Endothelial cell of umbilical vein (primary cell): Measurements from ENCODE around the gene CASP12. TPM values are rescaled to one million over a fixed set of nuclear protein-coding genes. Genes with fewer than 3 reads are reported as not detected.
A peak's percentile ranks its signal among the peaks of the same experiment; 100 is the strongest.

Source experiments
- BruUV-seq: library from RNA; stranded (reverse); fragments of 400-500 nt; replicated peaks from 2 replicates; lab custom pipeline; 2021; lab: Mats Ljungman, UMichigan
- CTCF ChIA-PET: fragments of 300-600, 350-600 bp; sonication (Branson Sonifier 250); formaldehyde crosslinking; loops from one replicate; lab custom pipeline; 2021; ENCODE audit warnings: antibody characterized with exemption, inconsistent platforms; lab: Charles Lee
- POLR2A ChIA-PET: fragments of 300-600, 350-600 bp; sonication (Branson Sonifier 250); formaldehyde crosslinking; loops from one replicate; lab custom pipeline; 2021; ENCODE audit warnings: antibody characterized with exemption, inconsistent platforms; lab: Charles Lee
- DNase-seq: peaks from one replicate; pipeline ENCODE4 v3.0.0-alpha.2; 2011; ENCODE audit warnings: low read depth, low spot score
- FAIRE-seq: peaks from 2 replicates; lab custom pipeline; 2011; peaks lifted over from hg19 to GRCh38; lab: Jason Lieb, UNC
- H2AFZ ChIP-seq: 2 replicates; pipeline ENCODE4 v1.6.0; 2012; ENCODE audit warnings: low read depth, low read length, control low read depth, inconsistent platforms
- H3K27ac ChIP-seq: 2 replicates; pipeline ENCODE4 v1.5.1; 2011; ENCODE audit warnings: low read depth, mild to moderate bottlenecking, control low read depth, low read length, moderate library complexity; ENCODE audit not compliant: insufficient read depth
- H3K27me3 ChIP-seq, 2 experiments: 2 replicates each; pipeline versions ENCODE4 v1.6.0 to v1.6.1; 2011; ENCODE audit warnings: low read length in 2 of 2, mixed read lengths in 1 of 2; ENCODE audit not compliant: control insufficient read depth in 2 of 2, insufficient read depth in 2 of 2
- H3K36me3 ChIP-seq, 2 experiments: 2 replicates in 1 of 2; 3 replicates in 1 of 2; pipeline ENCODE4 v1.5.1; 2011; ENCODE audit warnings: low read length in 2 of 2, mild to moderate bottlenecking in 1 of 2, moderate library complexity in 1 of 2; ENCODE audit not compliant: control insufficient read depth in 2 of 2, insufficient read depth in 2 of 2; ENCODE audit errors: extremely low read depth in 1 of 2
- H3K4me1 ChIP-seq: 3 replicates; pipeline ENCODE4 v1.5.1; 2011; ENCODE audit warnings: mild to moderate bottlenecking, low read length; ENCODE audit not compliant: control insufficient read depth, insufficient read depth; ENCODE audit errors: extremely low read depth
- H3K4me2 ChIP-seq: 2 replicates; pipeline ENCODE4 v1.6.1; 2011; ENCODE audit warnings: low read length, control low read depth, mixed read lengths; ENCODE audit not compliant: insufficient read depth
- H3K4me3 ChIP-seq, 3 experiments: fragments of 200-600 bp in 1 of 3; sonication (generic), shearing (Covaris generic) in 1 of 3; replicated peaks in 1 of 3; 2 replicates each; pipeline ENCODE4 v1.5.1; 2011 to 2016; ENCODE audit warnings: control low read depth in 3 of 3, low read length in 3 of 3, mild to moderate bottlenecking in 2 of 3, inconsistent platforms in 1 of 3, low read depth in 1 of 3, moderate library complexity in 1 of 3; ENCODE audit not compliant: insufficient read depth in 1 of 3
- H3K79me2 ChIP-seq: 2 replicates; pipeline ENCODE4 v1.6.0; 2012; ENCODE audit warnings: low read length, inconsistent platforms; ENCODE audit not compliant: control insufficient read depth, insufficient read depth
- H3K9ac ChIP-seq: replicated peaks from 2 replicates; pipeline ENCODE3; 2011; ENCODE audit warnings: low read length, control low read depth; ENCODE audit not compliant: insufficient read depth; ENCODE audit errors: extremely low read depth
- H3K9me1 ChIP-seq: replicated peaks from 3 replicates; pipeline ENCODE4 v1.6.0; 2011; ENCODE audit warnings: mild to moderate bottlenecking, low read length; ENCODE audit not compliant: control insufficient read depth, insufficient read depth; ENCODE audit errors: extremely low read depth
- H3K9me3 ChIP-seq: replicated peaks from 2 replicates; pipeline ENCODE4 v1.5.1; 2012; ENCODE audit warnings: low read length, inconsistent platforms; ENCODE audit not compliant: control insufficient read depth, insufficient read depth
- H4K20me1 ChIP-seq: replicated peaks from 2 replicates; pipeline ENCODE3; 2011; ENCODE audit warnings: mild to moderate bottlenecking, low read length; ENCODE audit not compliant: control insufficient read depth, insufficient read depth; ENCODE audit errors: extremely low read depth
- CTCF ChIP-seq, 2 donors: IDR thresholded peaks; 1 replicate in 1 of 2; 2 replicates in 1 of 2; pipeline ENCODE4 v1.5.1; 2011; ENCODE audit warnings: low read length in 2 of 2, mild to moderate bottlenecking in 2 of 2, moderate library complexity in 2 of 2, control low read depth in 1 of 2, inconsistent platforms in 1 of 2, low read depth in 1 of 2; ENCODE audit not compliant: insufficient read depth in 1 of 2; ENCODE audit errors: extremely low read depth in 1 of 2
- EZH2 ChIP-seq: IDR thresholded peaks from 2 replicates; pipeline ENCODE4 v1.6.1; 2012; ENCODE audit warnings: borderline replicate concordance, low read depth, mild to moderate bottlenecking, moderate library complexity, low read length, inconsistent platforms; ENCODE audit not compliant: severe bottlenecking
- FOS ChIP-seq: IDR thresholded peaks from 2 replicates; pipeline ENCODE4 v1.6.1; 2011; ENCODE audit warnings: mild to moderate bottlenecking, low read length, moderate library complexity, borderline replicate concordance; ENCODE audit not compliant: insufficient read depth
- GATA2 ChIP-seq: IDR thresholded peaks from 2 replicates; pipeline ENCODE4 v1.7.0; 2011; ENCODE audit warnings: low read depth, mild to moderate bottlenecking, moderate library complexity, mixed read lengths, low read length; ENCODE audit not compliant: insufficient read length, insufficient read depth
- JUN ChIP-seq: IDR thresholded peaks from 2 replicates; pipeline ENCODE4 v1.6.1; 2011; ENCODE audit warnings: borderline replicate concordance, low read depth; ENCODE audit not compliant: insufficient read length, insufficient read depth
- MAX ChIP-seq: IDR thresholded peaks from 2 replicates; pipeline ENCODE4 v1.6.1; 2011; ENCODE audit not compliant: insufficient read depth, insufficient read length
- MYC ChIP-seq: IDR thresholded peaks from one replicate; pipeline ENCODE4 v1.6.1; 2011; ENCODE audit warnings: mild to moderate bottlenecking, low read depth, low read length
- POLR2A ChIP-seq: IDR thresholded peaks from 2 replicates; pipeline ENCODE4 v1.6.1; 2012; ENCODE audit warnings: low read depth, mild to moderate bottlenecking, control low read depth, low read length
- POLR2AphosphoS5 ChIP-seq: IDR thresholded peaks from 2 replicates; pipeline ENCODE4 v1.6.1; 2012; ENCODE audit warnings: low read depth, mild to moderate bottlenecking, control low read depth, low read length, moderate library complexity; ENCODE audit not compliant: insufficient read depth
- dilution Hi-C: fragments of 300-500 bp; cut with MboI; formaldehyde crosslinking; loops from one replicate; pipeline ENCODE4 v1.15.0; 2019; ENCODE audit warnings: low sequenced_read_pairs; ENCODE audit not compliant: extremely low pct_ligation_motif_present
- intact Hi-C: fragments of 100-400 bp; cut with micrococcal nuclease; formaldehyde crosslinking; loops from one replicate; pipeline ENCODE4 v1.10.0; 2022
- polyA plus RNA-seq, 4 experiments: library from polyadenylated mRNA; depleted of rRNA in 3 of 4; stranded (reverse) in 3 of 4; unstranded in 1 of 4; fragments of >200 nt; gene quantifications; 2 replicates each; pipeline versions ENCODE4 v1.2.1 to v1.2.3, GENCODE V29; 2011 to 2012; ENCODE audit warnings: missing spikeins in 1 of 4
- total RNA-seq: library from RNA; stranded (reverse); gene quantifications from 2 replicates; pipeline ENCODE4 v1.2.3, GENCODE V29; 2021

CASP12 gene
- total and polyA plus RNA-seq, 2 donors (not counting 3 experiments of a cell fraction or from before 2014, with no cell fraction given) = 1.4 to 3.9 TPM

GRCh38 chr11:104946907-104947306, 48.6 kb upstream of the CASP12 start:
- BruUV-seq = no TSS peak
- FAIRE-seq = peak; percentile 83
- TF ChIP-seq CTCF (IDR thresholded peaks at IDR 0.05; ENCODE audit: extremely low read depth in 1 of 2, insufficient read depth in 1 of 2, low read depth in 1 of 2, low read length in 2 of 2) (peak; percentile 33 to 35), MYC (no peak), JUN (peak; percentile 3)
- H3K4me1 ChIP-seq = no peaks in the 10 kb centered on the region
- H3K4me3 ChIP-seq = no peak overlapping the region
- H2AFZ ChIP-seq = no peak overlapping the region
- dilution Hi-C loops (no loop called here), intact Hi-C loops (loop anchor here (1.0 to 5.0 kb wide), 3 partner anchors 100 to 915 kb away; no protein-coding TSS in a partner anchor)
- H3K9ac ChIP-seq = no peak overlapping the region
- ChIA-PET POLR2A (no interaction called here), CTCF (interaction anchor here (0.6 to 3.9 kb wide), 16 partner anchors 15 to 1264 kb away, joined by 3 to 35 read pairs (median 3); partner anchors contain the start of gene CASP4)
- no peak overlapping the region for H3K4me2 ChIP-seq
- H3K36me3 ChIP-seq = peaks cover 17 to 22% of the 10 kb centered on the region in 2 experiments
- no peaks in the 10 kb centered on the region for H4K20me1 ChIP-seq
- H3K27me3 ChIP-seq = no peaks in the 10 kb centered on the region
- no peaks in the 10 kb centered on the region for H3K9me3 ChIP-seq
- no peaks in the 10 kb centered on the region for H3K79me2 ChIP-seq
- peak; percentile 74 for DNase-seq
- H3K27ac ChIP-seq = no peak overlapping the region
- no peaks in the 10 kb centered on the region for H3K9me1 ChIP-seq

- Histone ChIP-seq H3K4me1 (no peaks in the 10 kb centered on the region), H3K9ac (no peak overlapping the region), H3K9me3 (no peaks in the 10 kb centered on the region), H3K4me3 (no peak overlapping the region), H3K9me1 (no peaks in the 10 kb centered on the region), H3K4me2 (no peak overlapping the region), H3K36me3 (peaks cover 9 to 13% of the 10 kb centered on the region in 2 experiments), H3K79me2 (no peaks in the 10 kb centered on the region), H4K20me1 (no peaks in the 10 kb centered on the region), H3K27me3 (no peaks in the 10 kb centered on the region), H2AFZ (no peak overlapping the region), H3K27ac (no peak overlapping the region)
- CTCF ChIA-PET = interaction anchor here (3.9 kb wide), 1 partner anchor 919 kb away, joined by 35 read pairs; no protein-coding TSS in a partner anchor
- BruUV-seq = no TSS peak
- TF ChIP-seq POLR2AphosphoS5 (no peak), MAX (no peak), JUN (no peak), EZH2 (no peak), GATA2 (no peak), FOS (no peak), POLR2A (no peak), MYC (no peak), CTCF (IDR thresholded peaks at IDR 0.05; ENCODE audit: extremely low read depth in 1 of 2, insufficient read depth in 1 of 2, low read depth in 1 of 2, low read length in 2 of 2) (no peak)
- FAIRE-seq (no peak), DNase-seq (no peak)
- intact Hi-C loops = no loop called here
- dilution Hi-C loops = no loop called here
- POLR2A ChIA-PET = no interaction called here
These were observed 45.8 kb upstream of the CASP12 start for GRCh38 chr11:104944076-104944475.
